ENCODE measurements around the gene EFCAB6.

The EFCAB6 gene

DNA sequence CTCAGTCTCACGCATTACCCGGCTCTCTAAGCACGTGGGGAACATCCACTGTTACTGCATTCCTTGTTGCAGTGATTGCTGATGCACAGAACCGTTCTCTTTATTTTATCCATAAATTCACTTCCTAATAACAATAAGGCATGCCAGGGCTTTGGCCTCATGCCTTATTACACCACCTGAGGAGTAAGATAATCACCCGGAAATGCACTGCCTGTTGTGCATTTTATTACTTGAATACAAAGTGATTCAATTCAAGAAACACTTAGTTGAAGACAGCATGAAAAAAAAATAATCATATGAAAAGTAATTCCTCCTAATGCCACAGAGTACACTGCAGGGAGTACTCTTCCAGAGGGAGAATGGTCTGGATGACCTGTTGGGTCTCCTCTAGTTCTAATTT is 19.2 kb downstream of the EFCAB6 start:
- TF ChIP-seq, protein P1, sequence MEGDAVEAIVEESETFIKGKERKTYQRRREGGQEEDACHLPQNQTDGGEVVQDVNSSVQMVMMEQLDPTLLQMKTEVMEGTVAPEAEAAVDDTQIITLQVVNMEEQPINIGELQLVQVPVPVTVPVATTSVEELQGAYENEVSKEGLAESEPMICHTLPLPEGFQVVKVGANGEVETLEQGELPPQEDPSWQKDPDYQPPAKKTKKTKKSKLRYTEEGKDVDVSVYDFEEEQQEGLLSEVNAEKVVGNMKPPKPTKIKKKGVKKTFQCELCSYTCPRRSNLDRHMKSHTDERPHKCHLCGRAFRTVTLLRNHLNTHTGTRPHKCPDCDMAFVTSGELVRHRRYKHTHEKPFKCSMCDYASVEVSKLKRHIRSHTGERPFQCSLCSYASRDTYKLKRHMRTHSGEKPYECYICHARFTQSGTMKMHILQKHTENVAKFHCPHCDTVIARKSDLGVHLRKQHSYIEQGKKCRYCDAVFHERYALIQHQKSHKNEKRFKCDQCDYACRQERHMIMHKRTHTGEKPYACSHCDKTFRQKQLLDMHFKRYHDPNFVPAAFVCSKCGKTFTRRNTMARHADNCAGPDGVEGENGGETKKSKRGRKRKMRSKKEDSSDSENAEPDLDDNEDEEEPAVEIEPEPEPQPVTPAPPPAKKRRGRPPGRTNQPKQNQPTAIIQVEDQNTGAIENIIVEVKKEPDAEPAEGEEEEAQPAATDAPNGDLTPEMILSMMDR (IDR thresholded peaks at IDR 0.05; ENCODE audit: insufficient read depth, low read depth, low read length, missing control alignments) = no peak
- no peak for DNase-seq (ENCODE audit: low read depth)
- H3K4me3 ChIP-seq (ENCODE audit: low read depth, low read length) = no peak overlapping the region

DNA sequence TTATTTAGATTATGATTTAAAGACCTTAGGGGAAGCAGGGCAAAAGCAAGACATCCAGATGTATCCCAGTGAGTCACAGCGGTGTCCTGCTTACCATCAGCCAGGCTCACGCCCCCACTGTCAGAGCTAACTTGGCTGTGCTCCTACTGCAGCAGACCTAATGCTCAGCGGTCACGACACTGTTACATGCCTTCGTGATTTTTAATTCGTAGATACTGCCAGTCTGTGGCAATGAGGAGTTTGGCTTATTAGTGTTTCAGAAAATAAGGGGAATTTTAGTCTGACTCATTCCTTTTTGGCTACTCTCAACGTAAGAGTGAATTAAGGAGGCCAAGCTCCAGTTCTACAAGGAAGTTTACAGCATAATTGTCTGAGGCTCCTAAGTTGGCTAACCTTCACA is 22.7 kb downstream of the EFCAB6 start:
- TF ChIP-seq, protein P1 (IDR thresholded peaks at IDR 0.05; ENCODE audit: insufficient read depth, low read depth, low read length, missing control alignments) = no peak
- no peak overlapping the region for H3K4me3 ChIP-seq (ENCODE audit: low read depth, low read length)
- peak; percentile 26 for DNase-seq (ENCODE audit: low read depth)

DNA sequence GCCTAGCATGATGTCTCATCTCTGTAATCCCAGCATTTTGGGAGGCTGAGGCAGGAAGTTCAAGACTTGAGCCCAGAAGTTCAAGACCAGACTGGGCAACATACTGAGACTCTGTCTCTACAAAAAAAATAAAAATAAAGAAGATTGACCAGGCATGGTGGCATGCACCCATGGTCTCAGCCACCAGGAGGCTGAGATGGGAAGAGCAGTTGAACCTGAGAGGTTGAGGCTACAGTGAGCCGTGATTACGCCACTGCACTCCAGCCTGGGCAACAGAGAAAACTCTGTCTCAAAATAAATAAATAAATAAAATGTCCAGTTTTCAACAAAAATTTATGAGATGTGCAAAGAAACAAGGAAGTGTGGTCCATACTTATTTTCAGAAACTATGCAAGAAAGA is 28.3 kb downstream of the EFCAB6 start:
- H3K4me3 ChIP-seq (ENCODE audit: low read depth, low read length) = no peak overlapping the region
- DNase-seq (ENCODE audit: low read depth) = no peak
- TF ChIP-seq, protein P1 (IDR thresholded peaks at IDR 0.05; ENCODE audit: insufficient read depth, low read depth, low read length, missing control alignments) = no peak

DNA sequence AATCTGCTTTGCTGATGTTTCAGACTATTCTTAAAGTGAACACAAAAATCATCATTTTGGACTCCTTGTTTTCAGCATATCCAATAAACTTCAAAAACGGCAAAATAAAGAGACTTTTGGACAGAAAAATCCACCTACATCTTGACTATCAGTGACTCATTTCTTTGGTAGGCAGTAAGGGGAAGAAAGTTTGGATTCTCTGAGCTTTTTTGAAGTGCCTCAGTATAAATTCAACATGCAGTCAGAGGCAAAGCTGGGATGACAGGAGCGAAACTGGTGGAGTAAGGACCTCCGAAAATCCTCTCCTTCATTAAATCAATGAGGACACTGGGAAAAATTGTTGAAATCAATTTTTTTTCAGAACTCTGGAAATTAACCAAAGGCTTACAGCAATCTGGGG is 29.7 kb downstream of the EFCAB6 start:
- H3K4me3 ChIP-seq (ENCODE audit: low read depth, low read length) = no peak overlapping the region
- TF ChIP-seq, protein P1 (IDR thresholded peaks at IDR 0.05; ENCODE audit: insufficient read depth, low read depth, low read length, missing control alignments) = no peak
- DNase-seq (ENCODE audit: low read depth) = no peak

DNA sequence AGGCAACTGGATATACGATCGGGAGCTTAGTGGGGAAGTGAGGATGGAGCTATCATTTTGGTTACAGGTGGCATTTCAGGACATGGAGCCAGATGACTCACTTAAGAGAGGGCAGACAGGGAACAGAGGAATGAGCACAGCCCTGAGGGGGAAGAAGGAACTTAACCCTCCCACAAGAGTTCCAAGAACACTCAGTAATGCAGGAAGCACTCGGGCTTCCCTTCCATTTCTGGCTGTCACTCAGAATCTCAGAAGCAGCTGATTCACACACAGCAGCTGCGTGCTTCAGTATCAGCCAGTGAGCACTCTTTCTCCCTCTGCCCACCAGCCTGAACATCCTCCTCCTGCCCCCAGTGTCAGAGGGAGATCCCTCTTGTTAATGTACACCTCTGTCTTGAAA is 34.8 kb downstream of the EFCAB6 start:
- DNase-seq (ENCODE audit: low read depth) = no peak
- TF ChIP-seq, protein P1 (IDR thresholded peaks at IDR 0.05; ENCODE audit: insufficient read depth, low read depth, low read length, missing control alignments) = no peak
- H3K4me3 ChIP-seq (ENCODE audit: low read depth, low read length) = no peak overlapping the region

DNA sequence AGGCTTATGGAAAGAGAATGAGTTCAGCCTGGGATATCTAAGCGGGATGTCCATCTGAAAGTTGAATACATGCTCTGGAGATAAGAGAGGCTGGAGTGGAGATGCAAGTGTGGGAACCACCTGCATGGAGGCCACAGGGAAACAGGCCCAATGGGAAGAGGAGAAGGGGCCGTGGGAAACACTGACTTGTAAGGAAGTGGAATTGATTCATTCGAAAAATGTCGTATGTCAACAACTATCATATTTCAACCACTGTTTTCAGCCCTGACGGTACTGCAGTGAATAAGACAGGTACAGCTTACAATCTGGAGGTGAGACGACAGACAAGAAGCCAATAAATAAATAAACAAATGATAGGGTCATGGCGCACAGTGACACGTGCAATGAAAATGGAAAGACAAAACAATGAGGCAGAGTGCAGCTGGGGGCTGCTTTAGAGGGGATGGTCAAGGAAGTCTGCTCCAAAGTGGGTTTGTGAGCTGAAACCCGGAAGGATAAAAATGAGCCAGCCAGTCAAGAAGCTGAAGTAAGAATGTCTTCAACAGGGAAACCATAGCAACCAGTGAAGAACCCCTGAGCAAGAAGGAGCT is 35.9 kb downstream of the EFCAB6 start:
- TF ChIP-seq, protein P1 (IDR thresholded peaks at IDR 0.05; ENCODE audit: insufficient read depth, low read depth, low read length, missing control alignments) = no peak
- no peak for DNase-seq (ENCODE audit: low read depth)
- H3K4me3 ChIP-seq (ENCODE audit: low read depth, low read length) = no peak overlapping the region

DNA sequence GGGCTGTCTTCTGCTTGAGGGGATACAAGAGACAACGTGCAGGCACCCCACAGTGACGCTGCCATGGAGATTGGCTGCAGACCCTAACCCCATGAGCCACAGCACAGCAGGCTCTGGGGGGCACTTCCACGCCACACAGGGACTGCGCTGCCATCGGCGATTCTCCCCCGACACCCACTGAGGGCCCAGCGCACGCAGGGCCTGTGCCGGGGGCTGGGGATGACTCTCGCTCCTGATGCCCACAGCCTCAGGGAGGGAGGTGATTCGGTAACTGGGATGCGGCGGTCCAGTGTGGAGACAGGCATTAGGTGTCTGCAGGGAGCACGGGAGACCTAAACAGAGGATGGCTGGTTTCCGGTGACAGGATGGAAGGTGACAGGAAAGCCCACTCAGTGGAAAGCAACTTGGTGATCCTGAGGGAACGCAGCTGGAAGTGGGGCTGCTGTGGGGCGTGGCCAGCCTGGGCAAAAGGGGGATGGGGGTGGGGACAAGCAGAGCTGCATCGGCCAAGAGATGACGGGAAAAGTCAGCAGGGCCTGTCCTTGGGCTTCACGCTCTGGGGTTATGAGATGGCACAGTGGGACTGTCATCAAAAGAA is 37.7 kb downstream of the EFCAB6 start:
- TF ChIP-seq, protein P1 (IDR thresholded peaks at IDR 0.05; ENCODE audit: insufficient read depth, low read depth, low read length, missing control alignments) = no peak
- no peak for DNase-seq (ENCODE audit: low read depth)
- no peak overlapping the region for H3K4me3 ChIP-seq (ENCODE audit: low read depth, low read length)
